ENCODE data around the gene KCNQ1. TPM values are rescaled to one million over a fixed set of nuclear protein-coding genes. Genes with fewer than 3 reads are reported as not detected.
A peak's percentile ranks its signal among the peaks of the same experiment; 100 is the strongest.

Gene KCNQ1
- total and polyA plus RNA-seq, 2 donors (not counting 1 experiment from before 2014, with no cell fraction given): 21.5 to 28.8 TPM

- ChIA-PET POLR2A (no interaction called here), CTCF (no interaction called here)
- no peak for ATAC-seq (ENCODE audit: low read depth)
- no peaks in the 10 kb centered on the region for H3K79me2 ChIP-seq (ENCODE audit: control insufficient read depth, insufficient read depth, low read length)
- Mint-ChIP-seq H3K9me3 (ENCODE audit: insufficient read depth) (no peaks in the 10 kb centered on the region), H3K4me3 (no peak overlapping the region), H3K27ac (peak overlapping the region; percentile 6), H3K4me1 (no peaks in the 10 kb centered on the region), H3K27me3 (no peaks in the 10 kb centered on the region)
- no peaks in the 10 kb centered on the region for H3K36me3 ChIP-seq (replicated peaks in 1 of 2; ENCODE audit: control extremely low read depth in 1 of 2, control insufficient read depth in 1 of 2, extremely low read depth in 1 of 2, insufficient read depth in 2 of 2, low read length in 1 of 2)
- H4K20me1 ChIP-seq (ENCODE audit: control insufficient read depth, insufficient read depth, low read length, poor library complexity, severe bottlenecking): no peaks in the 10 kb centered on the region
- H3K27ac ChIP-seq (ENCODE audit: low read length in 2 of 2): no peak overlapping the region
- 77% methylated on average over 11 of the region's 12 CpGs for WGBS (ENCODE audit: insufficient coverage)
- no peaks in the 10 kb centered on the region for H3K4me1 ChIP-seq (ENCODE audit: control insufficient read depth in 2 of 2, insufficient read depth in 2 of 2, low read length in 2 of 2)
- H3K4me3 ChIP-seq (ENCODE audit: control extremely low read depth in 1 of 5, extremely low read depth in 1 of 5, insufficient read depth in 1 of 5, low read depth in 2 of 5, low read length in 4 of 5): no peak overlapping the region
- H3K27me3 ChIP-seq (replicated peaks in 1 of 4; ENCODE audit: control extremely low read depth in 1 of 4, control insufficient read depth in 3 of 4, insufficient read depth in 4 of 4, low read length in 3 of 4): no peaks in the 10 kb centered on the region
- H3K9me3 ChIP-seq (ENCODE audit: control extremely low read depth in 1 of 3, control insufficient read depth in 2 of 3, insufficient read depth in 1 of 3, low read length in 2 of 3): no peaks in the 10 kb centered on the region
- DNase-seq: no peak
- H3K9ac ChIP-seq (ENCODE audit: low read length): no peak overlapping the region
- H2AFZ ChIP-seq (ENCODE audit: insufficient read depth, low read depth, low read length, poor library complexity, severe bottlenecking): no peak overlapping the region
- TF ChIP-seq CTCF (IDR thresholded peaks at IDR 0.05): no peak
- no peak for TF ChIP-seq EZH2 (IDR thresholded peaks at IDR 0.05; ENCODE audit: borderline replicate concordance, insufficient read depth, low read depth, low read length, poor library complexity, severe bottlenecking)
- H3K4me2 ChIP-seq (replicated peaks; ENCODE audit: low read depth, low read length, poor library complexity, severe bottlenecking): no peak overlapping the region
- intact Hi-C loops (cut with micrococcal nuclease): no loop called here
Measured at GRCh38 chr11:2732940-2733628, 288.3 kb downstream of the KCNQ1 start.

GRCh38 chr11:2734181-2735052, 289.6 kb downstream of the KCNQ1 start:
- CTCF ChIA-PET: no interaction called here
- H3K4me2 ChIP-seq (replicated peaks; ENCODE audit: low read depth, low read length, poor library complexity, severe bottlenecking): no peak overlapping the region
- no peak overlapping the region for H2AFZ ChIP-seq (ENCODE audit: insufficient read depth, low read depth, low read length, poor library complexity, severe bottlenecking)
- no peaks in the 10 kb centered on the region for H3K79me2 ChIP-seq (ENCODE audit: control insufficient read depth, insufficient read depth, low read length)
- 92% methylated on average over 32 of the region's 32 CpGs for WGBS (ENCODE audit: insufficient coverage)
- Mint-ChIP-seq H3K27me3 (no peaks in the 10 kb centered on the region), H3K4me3 (no peak overlapping the region), H3K9me3 (ENCODE audit: insufficient read depth) (no peaks in the 10 kb centered on the region), H3K4me1 (no peaks in the 10 kb centered on the region), H3K27ac (no peak overlapping the region)
- no peaks in the 10 kb centered on the region for H4K20me1 ChIP-seq (ENCODE audit: control insufficient read depth, insufficient read depth, low read length, poor library complexity, severe bottlenecking)
- H3K9me3 ChIP-seq (ENCODE audit: control extremely low read depth in 1 of 3, control insufficient read depth in 2 of 3, insufficient read depth in 1 of 3, low read length in 2 of 3): no peaks in the 10 kb centered on the region
- H3K27ac ChIP-seq (ENCODE audit: low read length in 2 of 2): no peak overlapping the region
- POLR2A ChIA-PET: no interaction called here
- no peaks in the 10 kb centered on the region for H3K27me3 ChIP-seq (replicated peaks in 1 of 4; ENCODE audit: control extremely low read depth in 1 of 4, control insufficient read depth in 3 of 4, insufficient read depth in 4 of 4, low read length in 3 of 4)
- intact Hi-C loops (cut with micrococcal nuclease): no loop called here
- no peak overlapping the region for H3K9ac ChIP-seq (ENCODE audit: low read length)
- H3K4me3 ChIP-seq (ENCODE audit: control extremely low read depth in 1 of 5, extremely low read depth in 1 of 5, insufficient read depth in 1 of 5, low read depth in 2 of 5, low read length in 4 of 5): no peak overlapping the region
- ATAC-seq (ENCODE audit: low read depth) (no peak), DNase-seq (no peak)
- H3K36me3 ChIP-seq (replicated peaks in 1 of 2; ENCODE audit: control extremely low read depth in 1 of 2, control insufficient read depth in 1 of 2, extremely low read depth in 1 of 2, insufficient read depth in 2 of 2, low read length in 1 of 2): no peaks in the 10 kb centered on the region
- TF ChIP-seq CTCF (IDR thresholded peaks at IDR 0.05): no peak
- no peak for TF ChIP-seq EZH2 (IDR thresholded peaks at IDR 0.05; ENCODE audit: borderline replicate concordance, insufficient read depth, low read depth, low read length, poor library complexity, severe bottlenecking)
- H3K4me1 ChIP-seq (ENCODE audit: control insufficient read depth in 2 of 2, insufficient read depth in 2 of 2, low read length in 2 of 2): no peaks in the 10 kb centered on the region

Measured in B cell (primary cell).